ENCODE results near the gene PDE4A.
A peak's percentile ranks its signal among the peaks of the same experiment; 100 is the strongest.

The PDE4A gene

DNA sequence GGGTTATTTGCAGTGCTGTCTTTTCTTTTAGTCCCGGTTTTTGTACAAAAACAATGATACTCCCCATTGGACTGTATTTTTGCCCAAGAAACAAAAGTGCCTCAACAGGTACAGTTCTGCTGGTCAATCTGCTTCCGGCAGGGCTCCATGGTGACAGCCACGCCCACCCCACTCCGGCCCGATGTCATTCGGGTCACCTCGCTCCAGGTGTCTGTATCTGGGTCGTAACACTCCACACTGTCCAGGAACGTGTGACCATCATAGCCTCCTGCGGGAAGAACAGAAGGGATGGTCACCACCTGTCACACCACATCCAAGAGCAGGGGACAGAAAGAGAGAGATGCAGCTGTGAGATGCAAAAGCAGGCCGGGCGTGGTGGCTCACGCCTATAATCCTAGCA is 66.2 kb downstream of the PDE4A start:
- no peaks in the 10 kb centered on the region for H3K27me3 Mint-ChIP-seq (ENCODE audit: low read depth)
- H3K4me3 Mint-ChIP-seq = no peak overlapping the region

DNA sequence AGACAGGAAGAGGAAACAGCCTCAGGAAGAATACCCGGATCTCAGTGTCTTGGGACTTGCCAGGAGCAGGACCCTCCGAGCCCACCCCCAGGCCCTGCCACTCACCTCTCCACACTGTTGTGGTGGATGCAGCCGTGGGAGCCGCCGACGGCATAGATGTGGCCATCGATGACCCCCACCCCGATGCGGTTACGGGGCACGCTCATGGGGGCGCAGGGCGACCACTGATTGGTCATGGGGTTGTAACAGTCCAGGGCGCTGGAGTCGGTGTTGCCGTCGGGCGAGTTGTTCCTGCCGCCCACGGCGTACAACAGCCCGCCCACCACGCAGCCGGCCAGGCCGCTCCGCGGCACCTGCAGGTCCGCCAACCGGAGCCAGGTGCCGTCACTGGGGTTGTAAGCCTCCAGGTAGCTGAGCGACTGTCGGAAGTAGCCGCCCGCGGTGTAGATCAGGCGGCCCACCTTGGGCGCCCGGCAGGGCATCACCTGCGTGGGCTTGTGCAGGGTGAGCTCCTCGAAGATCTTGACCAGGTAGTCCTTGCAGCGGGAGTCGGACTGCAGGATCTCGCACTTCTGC is 71.2 kb downstream of the PDE4A start:
- peaks cover 28% of the 10 kb centered on the region for H3K36me3 Mint-ChIP-seq (ENCODE audit: low read depth)
- H3K4me1 Mint-ChIP-seq (ENCODE audit: low read depth) = no peaks in the 10 kb centered on the region
- no peak overlapping the region for H3K4me3 Mint-ChIP-seq
- no peaks in the 10 kb centered on the region for H3K27me3 Mint-ChIP-seq (ENCODE audit: low read depth)
- H3K27ac Mint-ChIP-seq = no peak overlapping the region
- no peaks in the 10 kb centered on the region for H3K9me3 Mint-ChIP-seq

More for the DNA sequence above, 66.2 kb downstream of the PDE4A start:
- Mint-ChIP-seq H3K36me3 (ENCODE audit: low read depth) (peaks cover 20% of the 10 kb centered on the region), H3K27ac (no peak overlapping the region), H3K9me3 (no peaks in the 10 kb centered on the region), H3K4me1 (ENCODE audit: low read depth) (no peaks in the 10 kb centered on the region)

DNA sequence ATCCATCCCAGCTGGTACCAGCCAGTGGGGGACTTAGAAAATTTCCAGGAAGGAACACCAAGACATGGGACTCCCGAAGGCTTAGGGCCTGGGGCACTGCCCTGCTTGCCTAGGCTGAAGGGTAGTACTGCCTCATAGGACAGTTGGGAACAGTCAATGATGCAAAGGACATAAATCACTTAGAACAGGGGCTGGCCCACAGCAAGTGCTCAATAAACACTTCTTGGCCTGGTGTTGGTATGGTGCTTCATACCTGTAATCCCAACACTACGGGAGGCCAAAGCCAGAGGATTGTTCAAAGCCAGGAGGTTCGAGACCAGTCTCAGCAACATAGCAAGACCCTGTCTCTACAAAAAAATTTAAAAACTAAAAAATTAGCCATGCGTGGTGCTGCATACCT is 77.0 kb downstream of the PDE4A start:
- peaks cover 26% of the 10 kb centered on the region for H3K36me3 Mint-ChIP-seq (ENCODE audit: low read depth)
- no peaks in the 10 kb centered on the region for H3K27me3 Mint-ChIP-seq (ENCODE audit: low read depth)
- no peaks in the 10 kb centered on the region for H3K9me3 Mint-ChIP-seq
- peak overlapping the region; percentile 80 for H3K27ac Mint-ChIP-seq
- H3K4me3 Mint-ChIP-seq = no peak overlapping the region
- H3K4me1 Mint-ChIP-seq (ENCODE audit: low read depth) = peaks cover 29% of the 10 kb centered on the region

DNA sequence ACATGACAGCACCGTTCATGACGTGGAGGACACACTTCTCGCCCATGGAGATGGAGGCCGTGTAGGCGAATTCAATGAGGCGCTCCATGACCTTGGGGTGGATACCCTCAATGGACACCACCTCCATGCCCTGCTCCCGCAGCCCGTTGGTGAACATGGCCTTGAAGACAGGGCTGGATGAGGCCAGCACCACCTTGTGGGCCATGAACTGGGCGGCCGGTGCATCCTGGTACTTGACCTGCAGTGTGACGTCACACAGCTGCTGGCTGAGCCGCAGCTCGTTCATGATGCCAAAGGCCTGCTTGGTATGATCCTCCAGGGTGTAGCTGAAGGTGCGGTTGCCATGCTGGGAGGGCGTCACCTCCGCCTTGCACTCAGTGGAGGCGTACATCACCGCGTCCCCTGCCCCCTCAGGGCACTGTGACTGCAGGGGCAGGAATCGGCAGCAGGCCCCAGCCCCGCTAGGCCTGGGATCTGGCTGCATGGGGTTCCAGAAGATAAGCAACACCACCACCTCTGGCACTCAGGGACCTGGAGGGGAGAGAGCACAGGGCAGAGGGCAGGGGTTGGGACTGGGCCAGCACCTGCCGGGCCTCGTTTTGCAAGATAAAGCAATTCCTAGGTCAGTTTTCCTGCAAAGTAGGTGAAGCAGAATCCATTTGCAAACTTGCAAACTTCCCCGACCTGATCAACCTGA is 79.4 kb downstream of the PDE4A start:
- H3K4me3 Mint-ChIP-seq = peak overlapping the region; percentile 70
- no peaks in the 10 kb centered on the region for H3K27me3 Mint-ChIP-seq (ENCODE audit: low read depth)
- H3K27ac Mint-ChIP-seq = peak overlapping the region; percentile 94
- no peaks in the 10 kb centered on the region for H3K9me3 Mint-ChIP-seq
- peaks cover 32% of the 10 kb centered on the region for H3K4me1 Mint-ChIP-seq (ENCODE audit: low read depth)
- H3K36me3 Mint-ChIP-seq (ENCODE audit: low read depth) = peaks cover 22% of the 10 kb centered on the region

DNA sequence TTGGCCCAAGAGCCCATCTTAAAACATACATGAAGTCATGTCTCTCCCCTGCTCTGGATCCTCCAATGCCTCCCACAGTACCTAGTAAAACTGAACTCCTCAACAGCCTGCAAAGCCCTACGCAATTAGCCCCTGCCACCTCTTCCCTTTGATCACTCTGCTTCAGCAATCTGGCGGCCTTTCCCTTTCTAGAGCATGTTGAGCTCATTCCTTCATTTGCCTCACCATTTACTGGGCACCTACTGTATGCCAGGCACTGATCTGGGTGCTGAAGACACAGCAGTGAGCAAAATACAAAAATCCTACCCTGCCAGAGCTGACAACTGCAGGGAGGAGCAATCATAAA is 79.9 kb downstream of the PDE4A start:
- peak overlapping the region; percentile 67 for H3K27ac Mint-ChIP-seq
- H3K9me3 Mint-ChIP-seq = no peaks in the 10 kb centered on the region
- peak overlapping the region; percentile 70 for H3K4me3 Mint-ChIP-seq
- no peaks in the 10 kb centered on the region for H3K27me3 Mint-ChIP-seq (ENCODE audit: low read depth)
- peaks cover 32% of the 10 kb centered on the region for H3K4me1 Mint-ChIP-seq (ENCODE audit: low read depth)
- peaks cover 22% of the 10 kb centered on the region for H3K36me3 Mint-ChIP-seq (ENCODE audit: low read depth)

DNA sequence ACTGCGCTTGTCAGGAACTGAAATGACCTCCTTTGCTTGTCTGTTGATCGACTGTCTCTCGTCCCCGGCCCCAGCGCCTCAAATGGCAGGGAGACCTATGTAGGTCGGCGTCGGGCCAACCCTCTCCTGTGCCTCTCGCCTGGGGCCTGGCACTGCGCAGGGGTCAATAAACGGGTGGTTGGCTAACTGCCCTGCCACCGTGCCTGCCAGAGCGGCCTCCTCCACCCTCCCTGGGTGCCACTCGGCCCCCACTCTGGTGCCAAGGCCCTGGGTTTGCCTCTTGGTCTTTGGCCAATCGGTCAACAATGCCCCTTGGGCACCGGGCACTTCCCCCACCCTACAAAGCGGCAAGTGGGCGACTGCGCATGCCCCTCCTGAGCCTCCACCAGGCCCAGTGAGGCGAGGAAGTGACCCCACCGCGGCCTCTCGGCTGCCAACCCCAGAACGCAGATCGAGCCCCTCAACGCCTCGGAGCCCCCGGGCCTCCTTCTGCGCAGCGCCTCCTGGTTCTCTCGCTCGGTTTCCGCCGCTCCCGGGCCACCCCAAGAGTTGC is 81.7 kb downstream of the PDE4A start:
- H3K4me1 Mint-ChIP-seq (ENCODE audit: low read depth) = peaks cover 37% of the 10 kb centered on the region
- no peaks in the 10 kb centered on the region for H3K9me3 Mint-ChIP-seq
- H3K27ac Mint-ChIP-seq = peak overlapping the region; percentile 91
- peaks cover 18% of the 10 kb centered on the region for H3K36me3 Mint-ChIP-seq (ENCODE audit: low read depth)
- H3K27me3 Mint-ChIP-seq (ENCODE audit: low read depth) = no peaks in the 10 kb centered on the region
- peak overlapping the region; percentile 90 for H3K4me3 Mint-ChIP-seq

DNA sequence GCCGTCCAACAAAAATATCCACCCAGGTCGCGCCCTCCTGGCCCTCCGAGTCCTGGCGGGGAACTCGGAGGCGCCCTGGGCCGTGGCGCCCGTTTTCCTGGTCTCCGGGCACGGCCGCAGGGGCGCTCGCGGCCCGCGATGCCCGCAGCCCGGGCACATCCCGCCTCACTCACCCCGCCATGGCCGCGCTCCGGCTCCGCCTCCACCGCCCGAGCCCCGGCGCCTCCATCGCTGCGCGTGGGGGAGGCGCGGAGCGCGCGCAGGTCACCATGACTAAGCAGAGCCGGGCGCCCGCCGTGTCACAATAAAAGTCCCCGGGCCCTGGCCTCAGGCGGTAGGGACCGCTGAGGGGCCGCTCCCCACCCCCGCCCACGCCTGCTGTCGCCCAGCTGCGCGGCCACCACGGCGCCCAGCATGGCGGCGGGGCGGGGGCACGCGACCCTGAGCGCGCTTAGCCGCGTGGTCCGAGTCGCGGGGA is 82.2 kb downstream of the PDE4A start:
- Mint-ChIP-seq H3K27ac (peak overlapping the region; percentile 91), H3K4me1 (ENCODE audit: low read depth) (peaks cover 33% of the 10 kb centered on the region), H3K36me3 (ENCODE audit: low read depth) (peaks cover 15% of the 10 kb centered on the region), H3K4me3 (peak overlapping the region; percentile 90), H3K9me3 (no peaks in the 10 kb centered on the region), H3K27me3 (ENCODE audit: low read depth) (no peaks in the 10 kb centered on the region)

DNA sequence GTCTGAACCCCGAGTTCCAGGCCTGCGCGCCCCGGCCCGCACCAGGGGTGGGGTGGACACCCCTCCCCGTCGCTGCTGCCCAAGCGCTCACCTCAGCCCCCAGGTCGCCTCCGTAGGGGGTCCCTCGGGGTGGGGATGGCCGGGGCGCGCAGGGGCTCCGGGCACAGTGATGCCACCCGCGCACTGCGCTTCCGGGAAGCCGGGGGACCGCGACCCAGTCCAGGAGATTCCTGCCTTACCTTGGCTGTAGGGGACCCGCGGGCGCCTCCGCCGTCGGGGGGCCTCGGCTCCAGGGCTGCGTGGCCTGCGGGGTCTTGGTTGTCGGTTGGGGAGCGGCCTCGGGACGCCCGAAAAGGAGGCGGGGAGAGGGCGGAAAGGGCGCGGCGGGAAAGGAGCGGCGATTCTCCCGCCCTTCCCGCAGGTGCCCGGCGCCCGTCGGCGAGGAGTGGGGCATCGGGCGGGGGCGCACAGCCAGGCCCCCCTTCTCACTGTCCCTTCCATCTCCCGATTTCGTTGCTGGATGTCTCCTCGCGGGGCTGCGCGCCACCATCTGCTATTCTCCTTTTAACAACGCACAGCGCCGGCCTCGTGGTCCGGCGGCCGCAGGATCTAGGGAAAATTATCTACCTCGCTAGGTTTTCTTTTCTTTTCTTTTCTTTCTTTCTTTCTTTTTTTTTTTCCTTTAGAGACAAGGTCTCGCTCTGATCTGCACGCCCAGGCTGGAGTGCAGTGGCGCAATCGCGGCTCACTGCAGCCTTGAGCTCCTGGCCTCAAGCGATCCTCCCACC is 82.9 kb downstream of the PDE4A start, which contains the start of gene KEAP1:
Gene KEAP1 (minus strand): TSS at position 355 of the 788 bp plus-strand sequence. CDS start 3,323 bp downstream, outside the sequence.
- Mint-ChIP-seq H3K4me3 (peak within 1 kb of the TSS; percentile 94), H3K36me3 (ENCODE audit: low read depth) (peaks cover 14% of the 10 kb centered on the region), H3K27ac (peak within 1 kb of the TSS; percentile 98), H3K9me3 (no peaks in the 10 kb centered on the region), H3K4me1 (ENCODE audit: low read depth) (peaks cover 32% of the 10 kb centered on the region), H3K27me3 (ENCODE audit: low read depth) (no peaks in the 10 kb centered on the region)

DNA sequence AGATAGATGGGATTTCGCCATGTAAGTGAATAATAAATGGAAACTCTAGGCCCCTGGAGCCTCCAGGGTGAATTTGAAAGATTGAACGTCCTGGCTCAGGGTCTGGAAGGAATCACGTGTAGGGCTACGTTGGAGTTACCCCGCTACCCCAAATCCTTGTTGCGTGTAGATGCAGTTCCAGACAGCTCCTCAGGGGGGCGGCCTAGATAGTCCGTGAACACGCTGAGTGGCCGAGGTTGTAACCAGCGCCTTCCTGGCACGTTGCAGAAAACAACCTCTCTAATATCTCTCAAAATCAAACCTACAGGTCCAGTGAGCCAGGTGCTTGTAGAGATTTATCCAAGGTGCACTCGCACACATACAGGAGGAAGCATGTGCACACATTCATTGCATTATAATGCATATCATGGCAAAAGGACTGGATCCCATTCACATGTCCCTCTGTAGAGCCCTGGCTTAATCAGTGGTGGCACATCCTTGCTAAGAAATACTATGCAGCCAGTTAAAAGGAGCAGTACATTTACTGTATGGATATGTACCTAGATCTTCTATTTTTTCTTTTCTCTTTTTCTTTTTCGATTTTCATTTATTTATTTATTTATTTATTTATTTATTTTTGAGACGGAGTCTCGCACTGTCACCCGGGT is 85.4 kb downstream of the PDE4A start:
- Mint-ChIP-seq H3K9me3 (no peaks in the 10 kb centered on the region), H3K27me3 (ENCODE audit: low read depth) (no peaks in the 10 kb centered on the region), H3K27ac (peak overlapping the region; percentile 70), H3K36me3 (ENCODE audit: low read depth) (peaks cover 2% of the 10 kb centered on the region), H3K4me3 (peak overlapping the region; percentile 32), H3K4me1 (ENCODE audit: low read depth) (peaks cover 25% of the 10 kb centered on the region)

DNA sequence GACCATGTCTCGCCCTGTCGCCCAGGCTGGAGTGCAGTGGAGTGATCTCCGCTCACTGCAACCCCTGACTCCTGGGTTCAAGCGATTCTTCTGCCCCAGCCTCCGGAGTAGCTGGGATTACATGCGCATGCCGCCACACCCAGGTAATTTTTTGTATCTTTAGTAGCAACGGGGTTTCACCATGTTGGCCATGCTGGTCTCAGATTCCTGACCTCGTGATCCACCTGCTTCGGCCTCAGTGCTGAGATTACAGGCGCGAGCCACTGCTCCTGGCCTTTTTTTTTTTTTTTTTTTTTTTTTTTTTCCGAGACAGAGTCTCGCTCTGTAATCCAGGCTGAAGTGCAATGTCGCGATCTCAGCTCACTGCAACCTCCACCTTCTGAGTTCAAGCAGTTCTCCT is 87.7 kb downstream of the PDE4A start:
- Mint-ChIP-seq H3K27ac (no peak overlapping the region), H3K36me3 (ENCODE audit: low read depth) (no peaks in the 10 kb centered on the region), H3K9me3 (no peaks in the 10 kb centered on the region), H3K27me3 (ENCODE audit: low read depth) (peaks cover 11% of the 10 kb centered on the region), H3K4me1 (ENCODE audit: low read depth) (peaks cover 18% of the 10 kb centered on the region), H3K4me3 (no peak overlapping the region)

DNA sequence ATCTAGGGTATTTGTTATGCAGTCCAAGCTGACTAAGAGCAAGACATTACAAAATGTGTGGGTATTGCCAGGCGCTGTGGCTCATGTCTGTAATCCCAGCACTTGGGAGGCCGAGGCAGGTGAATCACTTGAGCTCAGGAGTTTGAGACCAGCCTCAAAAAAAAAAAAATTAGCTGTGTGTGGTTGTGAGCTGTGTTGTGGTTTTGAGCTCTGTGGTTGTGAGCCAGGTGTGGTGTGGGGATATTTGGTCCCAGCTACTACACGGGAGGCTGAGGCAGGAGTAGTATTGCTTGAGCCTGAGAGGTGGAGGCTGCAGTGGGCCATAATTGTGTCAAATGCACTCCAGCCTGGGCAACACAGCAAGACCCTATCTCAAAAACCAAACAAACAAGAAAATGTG is 88.4 kb downstream of the PDE4A start:
- no peak overlapping the region for H3K27ac Mint-ChIP-seq
- H3K4me1 Mint-ChIP-seq (ENCODE audit: low read depth) = peaks cover 16% of the 10 kb centered on the region
- H3K36me3 Mint-ChIP-seq (ENCODE audit: low read depth) = no peaks in the 10 kb centered on the region
- H3K9me3 Mint-ChIP-seq = no peaks in the 10 kb centered on the region
- H3K4me3 Mint-ChIP-seq = no peak overlapping the region
- peaks cover 18% of the 10 kb centered on the region for H3K27me3 Mint-ChIP-seq (ENCODE audit: low read depth)

DNA sequence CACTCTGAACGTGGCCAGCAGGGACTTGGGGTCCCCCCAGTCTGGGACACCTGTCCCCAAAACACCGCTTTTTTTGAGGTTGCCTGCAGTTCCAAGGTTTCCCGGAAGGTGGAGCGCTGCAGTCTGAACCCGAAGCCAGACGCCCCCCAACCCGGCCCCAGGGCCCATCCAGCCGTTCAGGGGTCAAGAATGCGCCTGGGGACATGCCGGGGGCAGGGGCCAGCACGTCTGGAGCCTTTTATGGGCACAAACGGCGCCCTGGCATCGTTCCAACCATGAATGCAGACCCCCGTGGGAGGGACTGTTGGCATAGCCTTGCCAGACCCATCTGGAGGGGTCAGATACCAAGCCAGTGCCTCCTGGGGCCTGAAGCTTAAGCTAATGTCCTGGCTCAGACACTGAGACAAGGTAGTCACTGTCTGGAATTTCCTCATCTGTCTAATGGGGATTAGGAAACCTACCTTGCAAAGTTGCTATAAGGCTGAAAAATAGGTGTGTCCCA is 90.0 kb downstream of the PDE4A start:
- H3K27me3 Mint-ChIP-seq (ENCODE audit: low read depth) = peaks cover 34% of the 10 kb centered on the region
- no peaks in the 10 kb centered on the region for H3K36me3 Mint-ChIP-seq (ENCODE audit: low read depth)
- no peaks in the 10 kb centered on the region for H3K9me3 Mint-ChIP-seq
- H3K4me1 Mint-ChIP-seq (ENCODE audit: low read depth) = peaks cover 16% of the 10 kb centered on the region
- no peak overlapping the region for H3K27ac Mint-ChIP-seq
- H3K4me3 Mint-ChIP-seq = no peak overlapping the region

DNA sequence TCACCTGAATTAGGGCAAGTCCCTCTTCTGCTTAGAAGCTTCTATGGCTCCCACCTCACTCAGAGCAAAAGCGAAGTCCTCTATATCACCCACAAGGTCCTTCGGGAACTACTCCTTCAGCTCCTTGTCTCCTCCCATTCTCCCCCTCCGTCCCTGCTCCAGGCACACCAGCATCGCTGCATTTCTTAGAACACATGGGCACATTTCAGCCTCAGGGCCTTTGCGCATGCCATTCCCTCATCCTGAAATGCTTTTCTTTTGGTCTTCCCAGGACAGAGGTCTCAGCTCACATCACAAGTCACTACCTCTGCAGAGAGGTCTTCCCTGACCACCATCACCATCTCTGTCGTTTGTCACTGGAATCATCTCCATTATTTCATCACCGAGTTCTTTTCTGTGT is 92.9 kb downstream of the PDE4A start:
- no peak overlapping the region for H3K4me3 Mint-ChIP-seq
- peaks cover 53% of the 10 kb centered on the region for H3K27me3 Mint-ChIP-seq (ENCODE audit: low read depth)

More for the DNA sequence above, 92.9 kb downstream of the PDE4A start:
- peaks cover 17% of the 10 kb centered on the region for H3K4me1 Mint-ChIP-seq (ENCODE audit: low read depth)
- no peaks in the 10 kb centered on the region for H3K9me3 Mint-ChIP-seq
- no peaks in the 10 kb centered on the region for H3K36me3 Mint-ChIP-seq (ENCODE audit: low read depth)
- no peak overlapping the region for H3K27ac Mint-ChIP-seq

Measured in T-helper 1 cell treated with Interleukin-12 subunit alpha and Interleukin-12 subunit beta and Interleukin-4 antibody, amounts not matched to agents 30 μg/mL and 1 μg/mL, for 36 hours (primary cell).